ENCODE measurements around the gene UROS. TPM values are rescaled to one million over a fixed set of nuclear protein-coding genes. Genes with fewer than 3 reads are reported as not detected.
A peak's percentile ranks its signal among the peaks of the same experiment; 100 is the strongest.

Gene UROS
- total and polyA plus RNA-seq, 10 of the 15 experiments (the other 5 are each of a cell fraction or from before 2014, with no cell fraction given), result 4.3 to 112 (median 64.5) TPM

GRCh38 chr10:125783957-125784356 is 39.1 kb downstream of the UROS start (continued):
- peak; percentile 73; the same call in 1 of the 2 replicates for TF ChIP-seq PKNOX1 (IDR thresholded peaks at IDR 0.05)
- no peak for TF ChIP-seq BRCA1 (IDR thresholded peaks at IDR 0.05; ENCODE audit: low read depth, low read length)
- peak; percentile 43 for TF ChIP-seq RUNX3 (IDR thresholded peaks at IDR 0.05; ENCODE audit: low read length)
- peak in 2 of 3 experiments; percentile 18 to 46; a peak in 1 of 6 replicates for TF ChIP-seq CTCF (IDR thresholded peaks at IDR 0.05 in 2 of 3, conservative IDR thresholded peaks at IDR 0.05 in 1 of 3; ENCODE audit: control insufficient read depth in 2 of 3, extremely low read depth in 1 of 3, insufficient read depth in 1 of 3, low read depth in 3 of 3, low read length in 3 of 3)
- TF ChIP-seq NFXL1 (IDR thresholded peaks at IDR 0.05; ENCODE audit: borderline replicate concordance), result no peak
- no peak for TF ChIP-seq POLR2A (IDR thresholded peaks at IDR 0.05; ENCODE audit: low read depth, low read length)
- peak; percentile 32; the same call in 1 of the 2 replicates for TF ChIP-seq SPI1 (IDR thresholded peaks at IDR 0.05; ENCODE audit: borderline replicate concordance, insufficient read depth, low read depth, low read length)
- TF ChIP-seq STAT3 (IDR thresholded peaks at IDR 0.05; ENCODE audit: low read depth, low read length), result no peak
- no peak for TF ChIP-seq ATF2 (IDR thresholded peaks at IDR 0.05; ENCODE audit: low read length)
- TF ChIP-seq SMARCA5 (IDR thresholded peaks at IDR 0.05), result no peak
- no peak for TF ChIP-seq PRDM15 (CRISPR knock-in tag; IDR thresholded peaks at IDR 0.05)
- no peak for TF ChIP-seq FOS (IDR thresholded peaks at IDR 0.05; ENCODE audit: borderline replicate concordance, extremely low read depth, insufficient read length)
- TF ChIP-seq ZBED1 (IDR thresholded peaks at IDR 0.05; ENCODE audit: borderline replicate concordance), result no peak
- no peak for TF ChIP-seq ZNF622 (IDR thresholded peaks at IDR 0.05)
- 0 out of 2 replicates have a peak, but pooled peaks have one; percentile 28 for TF ChIP-seq MTA2 (IDR thresholded peaks at IDR 0.05; ENCODE audit: low read depth)
- TF ChIP-seq EP300 (IDR thresholded peaks at IDR 0.05; ENCODE audit: borderline replicate concordance in 1 of 2, control insufficient read depth in 1 of 2, low read depth in 2 of 2, low read length in 2 of 2), result peak in 1 of 2 experiments; percentile 29; a peak in 2 of 4 replicates
- no peak for TF ChIP-seq MLLT1 (IDR thresholded peaks at IDR 0.05)
- TF ChIP-seq RAD21 (IDR thresholded peaks at IDR 0.05; ENCODE audit: insufficient read depth, low read depth, low read length), result peak; percentile 33; the same call in 1 of the 2 replicates

Measured in GM12878 (cell line).